Endothelial cell of umbilical vein (primary cell): Measurements from ENCODE around the gene CLP1. TPM values are rescaled to one million over a fixed set of nuclear protein-coding genes. Genes with fewer than 3 reads are reported as not detected.

Experiments used
- BruUV-seq: library from RNA; stranded (reverse); fragments of 400-500 nt; replicated peaks from 2 replicates; lab custom pipeline; 2021; lab: Mats Ljungman, UMichigan
- CTCF ChIA-PET: fragments of 300-600, 350-600 bp; sonication (Branson Sonifier 250); formaldehyde crosslinking; loops from one replicate; lab custom pipeline; 2021; ENCODE audit warnings: antibody characterized with exemption, inconsistent platforms; lab: Charles Lee
- POLR2A ChIA-PET: fragments of 300-600, 350-600 bp; sonication (Branson Sonifier 250); formaldehyde crosslinking; loops from one replicate; lab custom pipeline; 2021; ENCODE audit warnings: antibody characterized with exemption, inconsistent platforms; lab: Charles Lee
- DNase-seq: peaks from one replicate; pipeline ENCODE4 v3.0.0-alpha.2; 2011; ENCODE audit warnings: low read depth, low spot score
- FAIRE-seq: peaks from 2 replicates; lab custom pipeline; 2011; peaks lifted over from hg19 to GRCh38; lab: Jason Lieb, UNC
- H2AFZ ChIP-seq: 2 replicates; pipeline ENCODE4 v1.6.0; 2012; ENCODE audit warnings: low read depth, low read length, control low read depth, inconsistent platforms
- H3K27ac ChIP-seq: 2 replicates; pipeline ENCODE4 v1.5.1; 2011; ENCODE audit warnings: low read depth, mild to moderate bottlenecking, control low read depth, low read length, moderate library complexity; ENCODE audit not compliant: insufficient read depth
- H3K27me3 ChIP-seq, 2 experiments: 2 replicates each; pipeline versions ENCODE4 v1.6.0 to v1.6.1; 2011; ENCODE audit warnings: low read length in 2 of 2, mixed read lengths in 1 of 2; ENCODE audit not compliant: control insufficient read depth in 2 of 2, insufficient read depth in 2 of 2
- H3K36me3 ChIP-seq, 2 experiments: 2 replicates in 1 of 2; 3 replicates in 1 of 2; pipeline ENCODE4 v1.5.1; 2011; ENCODE audit warnings: low read length in 2 of 2, mild to moderate bottlenecking in 1 of 2, moderate library complexity in 1 of 2; ENCODE audit not compliant: control insufficient read depth in 2 of 2, insufficient read depth in 2 of 2; ENCODE audit errors: extremely low read depth in 1 of 2
- H3K4me1 ChIP-seq: 3 replicates; pipeline ENCODE4 v1.5.1; 2011; ENCODE audit warnings: mild to moderate bottlenecking, low read length; ENCODE audit not compliant: control insufficient read depth, insufficient read depth; ENCODE audit errors: extremely low read depth
- H3K4me2 ChIP-seq: 2 replicates; pipeline ENCODE4 v1.6.1; 2011; ENCODE audit warnings: low read length, control low read depth, mixed read lengths; ENCODE audit not compliant: insufficient read depth
- H3K4me3 ChIP-seq, 3 experiments: fragments of 200-600 bp in 1 of 3; sonication (generic), shearing (Covaris generic) in 1 of 3; replicated peaks in 1 of 3; 2 replicates each; pipeline ENCODE4 v1.5.1; 2011 to 2016; ENCODE audit warnings: control low read depth in 3 of 3, low read length in 3 of 3, mild to moderate bottlenecking in 2 of 3, inconsistent platforms in 1 of 3, low read depth in 1 of 3, moderate library complexity in 1 of 3; ENCODE audit not compliant: insufficient read depth in 1 of 3
- H3K79me2 ChIP-seq: 2 replicates; pipeline ENCODE4 v1.6.0; 2012; ENCODE audit warnings: low read length, inconsistent platforms; ENCODE audit not compliant: control insufficient read depth, insufficient read depth
- H3K9ac ChIP-seq: replicated peaks from 2 replicates; pipeline ENCODE3; 2011; ENCODE audit warnings: low read length, control low read depth; ENCODE audit not compliant: insufficient read depth; ENCODE audit errors: extremely low read depth
- H3K9me1 ChIP-seq: replicated peaks from 3 replicates; pipeline ENCODE4 v1.6.0; 2011; ENCODE audit warnings: mild to moderate bottlenecking, low read length; ENCODE audit not compliant: control insufficient read depth, insufficient read depth; ENCODE audit errors: extremely low read depth
- H3K9me3 ChIP-seq: replicated peaks from 2 replicates; pipeline ENCODE4 v1.5.1; 2012; ENCODE audit warnings: low read length, inconsistent platforms; ENCODE audit not compliant: control insufficient read depth, insufficient read depth
- H4K20me1 ChIP-seq: replicated peaks from 2 replicates; pipeline ENCODE3; 2011; ENCODE audit warnings: mild to moderate bottlenecking, low read length; ENCODE audit not compliant: control insufficient read depth, insufficient read depth; ENCODE audit errors: extremely low read depth
- EZH2 ChIP-seq: IDR thresholded peaks from 2 replicates; pipeline ENCODE4 v1.6.1; 2012; ENCODE audit warnings: borderline replicate concordance, low read depth, mild to moderate bottlenecking, moderate library complexity, low read length, inconsistent platforms; ENCODE audit not compliant: severe bottlenecking
- FOS ChIP-seq: IDR thresholded peaks from 2 replicates; pipeline ENCODE4 v1.6.1; 2011; ENCODE audit warnings: mild to moderate bottlenecking, low read length, moderate library complexity, borderline replicate concordance; ENCODE audit not compliant: insufficient read depth
- GATA2 ChIP-seq: IDR thresholded peaks from 2 replicates; pipeline ENCODE4 v1.7.0; 2011; ENCODE audit warnings: low read depth, mild to moderate bottlenecking, moderate library complexity, mixed read lengths, low read length; ENCODE audit not compliant: insufficient read length, insufficient read depth
- JUN ChIP-seq: IDR thresholded peaks from 2 replicates; pipeline ENCODE4 v1.6.1; 2011; ENCODE audit warnings: borderline replicate concordance, low read depth; ENCODE audit not compliant: insufficient read length, insufficient read depth
- MYC ChIP-seq: IDR thresholded peaks from one replicate; pipeline ENCODE4 v1.6.1; 2011; ENCODE audit warnings: mild to moderate bottlenecking, low read depth, low read length
- POLR2A ChIP-seq: IDR thresholded peaks from 2 replicates; pipeline ENCODE4 v1.6.1; 2012; ENCODE audit warnings: low read depth, mild to moderate bottlenecking, control low read depth, low read length
- POLR2AphosphoS5 ChIP-seq: IDR thresholded peaks from 2 replicates; pipeline ENCODE4 v1.6.1; 2012; ENCODE audit warnings: low read depth, mild to moderate bottlenecking, control low read depth, low read length, moderate library complexity; ENCODE audit not compliant: insufficient read depth
- dilution Hi-C: fragments of 300-500 bp; cut with MboI; formaldehyde crosslinking; loops from one replicate; pipeline ENCODE4 v1.15.0; 2019; ENCODE audit warnings: low sequenced_read_pairs; ENCODE audit not compliant: extremely low pct_ligation_motif_present
- intact Hi-C: fragments of 100-400 bp; cut with micrococcal nuclease; formaldehyde crosslinking; loops from one replicate; pipeline ENCODE4 v1.10.0; 2022
- polyA plus RNA-seq, 4 experiments: library from polyadenylated mRNA; depleted of rRNA in 3 of 4; stranded (reverse) in 3 of 4; unstranded in 1 of 4; fragments of >200 nt; gene quantifications; 2 replicates each; pipeline versions ENCODE4 v1.2.1 to v1.2.3, GENCODE V29; 2011 to 2012; ENCODE audit warnings: missing spikeins in 1 of 4
- total RNA-seq: library from RNA; stranded (reverse); gene quantifications from 2 replicates; pipeline ENCODE4 v1.2.3, GENCODE V29; 2021
- TF ChIP-seq, protein P1 (sequence below), 2 donors: IDR thresholded peaks; 1 replicate in 1 of 2; 2 replicates in 1 of 2; pipeline ENCODE4 v1.5.1; 2011; ENCODE audit warnings: low read length in 2 of 2, mild to moderate bottlenecking in 2 of 2, moderate library complexity in 2 of 2, control low read depth in 1 of 2, inconsistent platforms in 1 of 2, low read depth in 1 of 2; ENCODE audit not compliant: insufficient read depth in 1 of 2; ENCODE audit errors: extremely low read depth in 1 of 2
- TF ChIP-seq, protein P2 (sequence below): IDR thresholded peaks from 2 replicates; pipeline ENCODE4 v1.6.1; 2011; ENCODE audit not compliant: insufficient read depth, insufficient read length

CLP1 gene
- total and polyA plus RNA-seq, 2 donors (not counting 3 experiments of a cell fraction or from before 2014, with no cell fraction given) = 17.9 to 20.8 TPM

DNA sequence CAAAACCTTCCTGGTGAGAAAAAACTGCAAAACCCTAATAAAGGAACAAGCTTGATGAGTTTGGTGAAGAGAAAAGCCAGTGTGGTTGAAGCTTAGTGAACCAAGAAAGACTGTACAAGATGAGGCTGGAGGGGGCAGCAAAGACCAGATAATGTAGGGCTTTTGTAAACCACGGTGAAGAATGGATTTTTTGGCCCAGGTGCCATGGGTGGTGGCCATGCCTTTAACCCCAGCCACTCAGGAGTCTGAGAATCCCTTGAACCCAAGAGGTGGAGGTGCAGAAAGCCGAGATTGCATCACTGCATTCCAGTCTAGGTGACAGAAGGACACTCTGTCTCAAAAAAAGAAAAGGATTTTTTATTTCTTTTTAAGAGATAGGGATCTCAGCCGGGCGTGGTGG is 5.3 kb downstream of the CLP1 start:
- Histone ChIP-seq H3K9ac (no peak overlapping the region), H3K27me3 (no peaks in the 10 kb centered on the region), H3K4me1 (peaks cover 10% of the 10 kb centered on the region), H4K20me1 (no peaks in the 10 kb centered on the region), H2AFZ (no peak overlapping the region), H3K9me3 (no peaks in the 10 kb centered on the region), H3K27ac (no peak overlapping the region), H3K4me2 (no peak overlapping the region), H3K36me3 (peaks cover 14% of the 10 kb centered on the region in 2 experiments), H3K9me1 (no peaks in the 10 kb centered on the region), H3K4me3 (no peak overlapping the region), H3K79me2 (peaks cover 19% of the 10 kb centered on the region)
- FAIRE-seq (no peak), DNase-seq (no peak)
- TF ChIP-seq POLR2A (no peak), GATA2 (no peak), MYC (no peak), JUN (no peak), POLR2AphosphoS5 (no peak), FOS (no peak), EZH2 (no peak)
- TF ChIP-seq, protein P1, sequence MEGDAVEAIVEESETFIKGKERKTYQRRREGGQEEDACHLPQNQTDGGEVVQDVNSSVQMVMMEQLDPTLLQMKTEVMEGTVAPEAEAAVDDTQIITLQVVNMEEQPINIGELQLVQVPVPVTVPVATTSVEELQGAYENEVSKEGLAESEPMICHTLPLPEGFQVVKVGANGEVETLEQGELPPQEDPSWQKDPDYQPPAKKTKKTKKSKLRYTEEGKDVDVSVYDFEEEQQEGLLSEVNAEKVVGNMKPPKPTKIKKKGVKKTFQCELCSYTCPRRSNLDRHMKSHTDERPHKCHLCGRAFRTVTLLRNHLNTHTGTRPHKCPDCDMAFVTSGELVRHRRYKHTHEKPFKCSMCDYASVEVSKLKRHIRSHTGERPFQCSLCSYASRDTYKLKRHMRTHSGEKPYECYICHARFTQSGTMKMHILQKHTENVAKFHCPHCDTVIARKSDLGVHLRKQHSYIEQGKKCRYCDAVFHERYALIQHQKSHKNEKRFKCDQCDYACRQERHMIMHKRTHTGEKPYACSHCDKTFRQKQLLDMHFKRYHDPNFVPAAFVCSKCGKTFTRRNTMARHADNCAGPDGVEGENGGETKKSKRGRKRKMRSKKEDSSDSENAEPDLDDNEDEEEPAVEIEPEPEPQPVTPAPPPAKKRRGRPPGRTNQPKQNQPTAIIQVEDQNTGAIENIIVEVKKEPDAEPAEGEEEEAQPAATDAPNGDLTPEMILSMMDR (IDR thresholded peaks at IDR 0.05; ENCODE audit: extremely low read depth in 1 of 2, insufficient read depth in 1 of 2, low read depth in 1 of 2, low read length in 2 of 2) = no peak
- TF ChIP-seq, protein P2, sequence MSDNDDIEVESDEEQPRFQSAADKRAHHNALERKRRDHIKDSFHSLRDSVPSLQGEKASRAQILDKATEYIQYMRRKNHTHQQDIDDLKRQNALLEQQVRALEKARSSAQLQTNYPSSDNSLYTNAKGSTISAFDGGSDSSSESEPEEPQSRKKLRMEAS = no peak
- POLR2A ChIA-PET = no interaction called here
- intact Hi-C loops = loop anchor here (10.0 kb wide), 2 partner anchors 142 to 852 kb away; no protein-coding TSS in a partner anchor
- no TSS peak for BruUV-seq
- dilution Hi-C loops = no loop called here
- CTCF ChIA-PET = interaction anchor here (0.8 to 1.2 kb wide), 4 partner anchors 139 to 851 kb away, joined by 3 to 4 read pairs (median 3); no protein-coding TSS in a partner anchor
